PC-9 (cell line): ENCODE measurements around the gene RYR3. TPM values are rescaled to one million over a fixed set of nuclear protein-coding genes. Genes with fewer than 3 reads are reported as not detected.

Experiments
- BruUV-seq: library from RNA; stranded (reverse); fragments of 400-500 nt; replicated peaks from 2 replicates; lab custom pipeline; 2021; lab: Mats Ljungman, UMichigan
- CTCF ChIA-PET: fragments of 300-600 bp; sonication (Branson Sonifier 250); formaldehyde crosslinking; loops from one replicate; lab custom pipeline; 2022; ENCODE audit warnings: antibody characterized with exemption; lab: Charles Lee
- POLR2A ChIA-PET: fragments of 300-600 bp; sonication (Branson Sonifier 250); formaldehyde crosslinking; loops from one replicate; lab custom pipeline; 2022; ENCODE audit warnings: antibody characterized with exemption; ENCODE audit not compliant: unreplicated experiment; lab: Charles Lee
- DNase-seq, 2 experiments: peaks; one replicate each; pipeline versions ENCODE4 v3.0.0 to v3.0.0-alpha.2; 2015 to 2022; ENCODE audit warnings: mixed read lengths in 1 of 2
- H2AFZ ChIP-seq: fragments of 200-600 bp; sonication (generic); 2 replicates; pipeline ENCODE4 v1.8.1; 2017; ENCODE audit warnings: antibody characterized with exemption
- H3F3A ChIP-seq: fragments of 200-600 bp; sonication (generic); 2 replicates; pipeline ENCODE4 v1.8.1; 2017; ENCODE audit warnings: antibody characterized with exemption, mild to moderate bottlenecking, low read depth; ENCODE audit not compliant: insufficient read depth
- H3K27ac ChIP-seq: fragments of 200-600 bp; sonication (generic); 2 replicates; pipeline ENCODE4 v1.6.1; 2016; ENCODE audit warnings: mixed run types
- H3K27me3 ChIP-seq: fragments of 200-600 bp; sonication (generic); 2 replicates; pipeline ENCODE4 v1.6.1; 2016; ENCODE audit warnings: low read depth, mixed run types; ENCODE audit not compliant: insufficient read depth
- H3K36me3 ChIP-seq: fragments of 200-600 bp; sonication (generic); 2 replicates; pipeline ENCODE4 v1.6.1; 2016; ENCODE audit warnings: low read depth, mixed run types
- H3K4me1 ChIP-seq: fragments of 200-600 bp; sonication (generic); replicated peaks from 2 replicates; pipeline ENCODE4 v1.6.1; 2016; ENCODE audit warnings: mixed run types; ENCODE audit not compliant: insufficient read depth
- H3K4me2 ChIP-seq: fragments of 200-600 bp; sonication (generic); 2 replicates; pipeline ENCODE4 v1.6.1; 2017; ENCODE audit warnings: mixed run types
- H3K4me3 ChIP-seq: fragments of 200-600 bp; sonication (generic); 2 replicates; pipeline ENCODE4 v1.6.1; 2016; ENCODE audit warnings: mixed run types
- H3K79me2 ChIP-seq: fragments of 200-600 bp; sonication (generic); 2 replicates; pipeline ENCODE4 v1.6.1; 2017; ENCODE audit warnings: low read depth, mixed run types
- H3K9me2 ChIP-seq: fragments of 200-600 bp; sonication (generic); 2 replicates; pipeline ENCODE4 v1.8.1; 2017; ENCODE audit warnings: mild to moderate bottlenecking; ENCODE audit not compliant: insufficient read depth
- H3K9me3 ChIP-seq: fragments of 200-600 bp; sonication (generic); 2 replicates; pipeline ENCODE4 v1.8.1; 2016; ENCODE audit warnings: low read depth; ENCODE audit not compliant: insufficient read depth
- H4K20me1 ChIP-seq: fragments of 200-600 bp; sonication (generic); 2 replicates; pipeline ENCODE4 v1.8.1; 2017; ENCODE audit not compliant: insufficient read depth
- CTCF ChIP-seq: fragments of 200-600 bp; sonication (generic); conservative IDR thresholded peaks from 2 replicates; pipeline ENCODE4 v1.6.1; 2017; ENCODE audit warnings: mixed run types, antibody characterized with exemption, mild to moderate bottlenecking, moderate library complexity
- EZH2 ChIP-seq: fragments of 200-600 bp; sonication (generic); IDR thresholded peaks from 2 replicates; pipeline ENCODE4 v1.8.0; 2017; ENCODE audit warnings: antibody characterized with exemption, low read depth
- intact Hi-C: fragments of 100-400 bp; cut with micrococcal nuclease; formaldehyde crosslinking; loops from one replicate; pipeline ENCODE4 v1.10.0; 2022; ENCODE audit not compliant: unreplicated experiment
- total RNA-seq: library from RNA; stranded (reverse); gene quantifications from 2 replicates; pipeline ENCODE4 v1.2.3, GENCODE V29; 2021

RYR3 gene
- total RNA-seq, 1 experiment from 2014 or later = 0.15 TPM

- Histone ChIP-seq H3F3A (no peaks in the 10 kb centered on the region), H3K36me3 (no peaks in the 10 kb centered on the region), H4K20me1 (no peaks in the 10 kb centered on the region), H3K4me2 (no peak overlapping the region), H3K27me3 (0 out of 2 replicates have a peak, but pooled peaks cover 4% of the 10 kb centered on the region), H3K9me3 (no peaks in the 10 kb centered on the region), H3K4me1 (no peaks in the 10 kb centered on the region), H3K27ac (no peak overlapping the region), H3K79me2 (no peaks in the 10 kb centered on the region), H3K4me3 (no peak overlapping the region), H2AFZ (no peak overlapping the region), H3K9me2 (no peaks in the 10 kb centered on the region)
- TF ChIP-seq EZH2 (no peak), CTCF (no peak)
- intact Hi-C loops = no loop called here
- CTCF ChIA-PET = no interaction called here
- BruUV-seq = no TSS peak
- POLR2A ChIA-PET = no interaction called here
- no peak for DNase-seq
Measured at GRCh38 chr15:33494306-33494705, 183.5 kb downstream of the RYR3 start.

GRCh38 chr15:33500432-33501195 is 189.8 kb downstream of the RYR3 start:
- H3K27me3 ChIP-seq = 0 out of 2 replicates have a peak, but pooled peaks cover 3% of the 10 kb centered on the region
- H4K20me1 ChIP-seq = no peaks in the 10 kb centered on the region
- no peak for TF ChIP-seq CTCF
- no peak for TF ChIP-seq EZH2
- no TSS peak for BruUV-seq
- no peaks in the 10 kb centered on the region for H3F3A ChIP-seq
- H3K79me2 ChIP-seq = no peaks in the 10 kb centered on the region
- H3K4me2 ChIP-seq = no peak overlapping the region
- no peak overlapping the region for H3K4me3 ChIP-seq
- no peak for DNase-seq
- no peaks in the 10 kb centered on the region for H3K4me1 ChIP-seq
- H3K9me3 ChIP-seq = no peaks in the 10 kb centered on the region
- no peak overlapping the region for H3K27ac ChIP-seq
- no peaks in the 10 kb centered on the region for H3K36me3 ChIP-seq
- ChIA-PET CTCF (no interaction called here), POLR2A (no interaction called here)
- intact Hi-C loops = no loop called here
- no peaks in the 10 kb centered on the region for H3K9me2 ChIP-seq
- no peak overlapping the region for H2AFZ ChIP-seq

GRCh38 chr15:33503681-33504080 is 192.9 kb downstream of the RYR3 start:
- H3K4me2 ChIP-seq = no peak overlapping the region
- no peaks in the 10 kb centered on the region for H3K9me3 ChIP-seq
- ChIA-PET CTCF (no interaction called here), POLR2A (no interaction called here)
- TF ChIP-seq CTCF = no peak
- TF ChIP-seq EZH2 = no peak
- intact Hi-C loops = no loop called here
- H2AFZ ChIP-seq = no peak overlapping the region
- no peaks in the 10 kb centered on the region for H3K4me1 ChIP-seq
- no peaks in the 10 kb centered on the region for H4K20me1 ChIP-seq
- no peak overlapping the region for H3K4me3 ChIP-seq
- H3K27me3 ChIP-seq = 0 out of 2 replicates have a peak, but pooled peaks cover 3% of the 10 kb centered on the region
- BruUV-seq = no TSS peak
- no peaks in the 10 kb centered on the region for H3K9me2 ChIP-seq
- no peak overlapping the region for H3K27ac ChIP-seq
- H3K79me2 ChIP-seq = no peaks in the 10 kb centered on the region
- no peak for DNase-seq
- no peaks in the 10 kb centered on the region for H3K36me3 ChIP-seq
- H3F3A ChIP-seq = no peaks in the 10 kb centered on the region
